GM12873 (cell line): ENCODE results near the gene RNPEPL1.

Experiments
- CTCF ChIP-seq: IDR thresholded peaks from 2 replicates; pipeline ENCODE4 v1.5.1; 2012; ENCODE audit warnings: low read depth, mild to moderate bottlenecking, moderate library complexity, low read length, control low read depth; ENCODE audit not compliant: insufficient read depth; ENCODE audit errors: missing control alignments

The RNPEPL1 gene

GRCh38 chr2:240558236-240558761 is 10.0 kb upstream of the RNPEPL1 start:
- TF ChIP-seq CTCF, result no peak

- no peak for TF ChIP-seq CTCF
Observed at GRCh38 chr2:240559286-240559685, 9.0 kb upstream of the RNPEPL1 start.

- TF ChIP-seq CTCF, result no peak
Observed at GRCh38 chr2:240560084-240560479, 8.2 kb upstream of the RNPEPL1 start, which contains the start of gene DUSP28. Gene DUSP28 (plus strand): TSS chr2:240560357. CDS start chr2:240560685, 328 bp downstream.

- peak; percentile 35 for TF ChIP-seq CTCF
Observed at GRCh38 chr2:240560480-240561324, 7.6 kb upstream of the RNPEPL1 start.

- no peak for TF ChIP-seq CTCF
Observed at GRCh38 chr2:240561325-240561971, 6.8 kb upstream of the RNPEPL1 start.

- no peak for TF ChIP-seq CTCF
Observed at GRCh38 chr2:240563951-240564560, 4.2 kb upstream of the RNPEPL1 start.

- peak; percentile 40 for TF ChIP-seq CTCF
Observed at GRCh38 chr2:240564561-240565332, 3.5 kb upstream of the RNPEPL1 start.
